Body of pancreas (tissue), 4 donors: ENCODE data around the gene GNRH2. TPM values are rescaled to one million over a fixed set of nuclear protein-coding genes. Genes with fewer than 3 reads are reported as not detected.

ENCODE experiments used
- ATAC-seq: fragments of 150-250 bp; one replicate; pipeline ENCODE4 v1.9.1; 2016
- DNase-seq, 4 donors: peaks; one replicate each; pipeline ENCODE4 v3.0.0-alpha.2; 2019
- H3K27ac ChIP-seq, 4 donors: fragments of 200-600 bp; sonication (generic); 1 replicate in 3 of 4; 2 replicates in 1 of 4; pipeline versions ENCODE4 v1.5.1 to v1.6.1; 2016 to 2019; ENCODE audit warnings: mild to moderate bottlenecking in 1 of 4, mixed read lengths in 1 of 4, moderate library complexity in 1 of 4
- H3K27me3 ChIP-seq, 2 donors: fragments of 200-600 bp; sonication (generic); one replicate each; pipeline ENCODE4 v1.6.0; 2016; ENCODE audit warnings: mild to moderate bottlenecking in 1 of 2
- H3K36me3 ChIP-seq, 2 donors: fragments of 200-600 bp; sonication (generic); replicated peaks in 1 of 2; 2 replicates each; pipeline ENCODE4 v1.5.1; 2016; ENCODE audit warnings: low read depth in 2 of 2; ENCODE audit not compliant: insufficient read depth in 1 of 2
- H3K4me1 ChIP-seq: fragments of 200-600 bp; sonication (generic); one replicate; pipeline ENCODE4 v1.6.0; 2016
- H3K4me3 ChIP-seq, 2 donors: fragments of 200-600 bp; sonication (generic); 1 replicate in 1 of 2; 2 replicates in 1 of 2; pipeline ENCODE4 v1.5.1; 2016 to 2019
- H3K9me3 ChIP-seq, 3 donors: fragments of 200-600 bp; sonication (generic); 1 replicate in 2 of 3; 2 replicates in 1 of 3; pipeline ENCODE4 v1.5.1; 2016
- CTCF ChIP-seq, 7 experiments: fragments of 450-650 bp in 4 of 7; fragments of 200-600 bp in 3 of 7; sonication (generic) in 3 of 7; IDR thresholded peaks; one replicate each; pipeline ENCODE4 v1.5.1; 2016 to 2019; ENCODE audit warnings: antibody characterized with exemption in 7 of 7
- POLR2A ChIP-seq, 3 donors: fragments of 450-650 bp; IDR thresholded peaks; one replicate each; pipeline ENCODE4 v1.6.1; 2016; ENCODE audit warnings: antibody characterized with exemption in 3 of 3, mild to moderate bottlenecking in 2 of 3
- WGBS, 2 donors: methylation state at CpG; one replicate each; pipeline ENCODE4 v1.1.5; 2017; 5-methylcytosine and 5-hydroxymethylcytosine counted together
- intact Hi-C: fragments of 100-400 bp; cut with DNase I; formaldehyde crosslinking; loops from one replicate; pipeline ENCODE4 v1.15.1; 2023
- total RNA-seq, 2 donors: library from RNA; depleted of rRNA; stranded (reverse); fragments of >200 nt; gene quantifications; one replicate each; pipeline ENCODE4 v1.1.0, GENCODE V29; 2016

Gene GNRH2
- total RNA-seq, 2 donors from 2014 or later: not detected

- intact Hi-C loops: no loop called here
- Histone ChIP-seq H3K36me3 (no peaks in the 10 kb centered on the region), H3K4me1 (peaks cover 10% of the 10 kb centered on the region), H3K9me3 (no peaks in the 10 kb centered on the region), H3K27ac (no peak overlapping the region), H3K4me3 (no peak overlapping the region), H3K27me3 (no peaks in the 10 kb centered on the region)
- 6 to 46% methylated on average over 7 to 57 of the region's 71 CpGs for WGBS, 2 donors
- ATAC-seq: peak; percentile 30
- peak in 1 of 4 donors; percentile 24 for DNase-seq
- no peak for TF ChIP-seq POLR2A (IDR thresholded peaks at IDR 0.05)
- TF ChIP-seq CTCF (IDR thresholded peaks at IDR 0.05): no peak
Observed at GRCh38 chr20:3082306-3082951, 39.0 kb downstream of the GNRH2 start.

DNA sequence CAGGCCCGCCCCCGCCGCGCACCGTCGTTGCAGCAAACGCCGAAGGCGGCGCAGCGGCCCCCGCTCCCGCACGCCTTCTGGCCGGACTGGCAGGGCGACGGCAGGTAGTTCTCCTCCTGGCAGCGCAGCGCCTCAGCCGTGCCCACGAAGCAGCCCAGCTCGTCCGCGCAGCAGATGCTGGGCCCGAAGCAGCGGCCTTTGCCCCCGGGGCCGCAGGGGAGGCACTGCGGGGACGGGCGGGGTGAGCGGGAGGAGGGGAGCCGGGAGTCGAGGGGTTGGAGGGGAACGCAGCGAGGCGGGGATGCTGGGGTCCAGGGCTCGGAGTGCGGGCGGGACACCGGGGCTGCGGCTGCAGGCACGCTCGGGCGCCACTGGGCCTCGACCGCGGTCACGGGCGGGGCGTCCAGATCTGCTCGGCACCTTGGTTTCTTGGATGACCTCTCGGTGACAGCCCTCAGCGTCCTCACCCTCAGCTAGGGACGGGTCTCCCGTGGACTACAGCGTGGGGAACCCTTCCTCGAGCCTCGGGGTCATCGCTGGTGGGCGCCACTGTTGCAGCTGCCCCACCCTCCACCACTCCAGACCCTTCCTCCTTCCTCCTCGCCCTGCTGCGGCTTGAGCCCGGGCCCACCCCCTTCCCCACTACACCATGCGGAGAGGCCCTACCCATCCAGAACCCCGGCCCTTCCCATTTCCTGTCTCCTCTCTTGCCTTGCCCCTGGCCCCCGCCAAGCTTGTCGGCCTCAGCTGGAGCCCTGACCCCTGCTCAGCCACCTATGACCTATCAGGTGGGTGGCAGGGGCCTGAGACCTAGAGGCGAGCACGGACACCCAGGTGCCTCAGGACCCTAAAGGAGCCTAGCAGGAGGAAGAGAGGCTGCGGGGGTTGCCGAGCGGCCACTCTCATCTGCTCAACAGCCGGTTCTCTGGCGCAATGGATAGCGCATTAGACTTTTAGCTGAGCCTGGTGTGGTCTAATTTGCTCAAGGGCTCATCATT, 39.8 kb downstream of the GNRH2 start:
- TF ChIP-seq POLR2A (IDR thresholded peaks at IDR 0.05): no peak
- TF ChIP-seq CTCF (IDR thresholded peaks at IDR 0.05): no peak
- Histone ChIP-seq H3K27me3 (no peaks in the 10 kb centered on the region), H3K27ac (no peak overlapping the region), H3K4me1 (peaks cover 10% of the 10 kb centered on the region), H3K36me3 (no peaks in the 10 kb centered on the region), H3K4me3 (no peak overlapping the region), H3K9me3 (no peaks in the 10 kb centered on the region)
- ATAC-seq: no peak
- 21 to 47% methylated on average over 13 to 67 of the region's 76 CpGs for WGBS, 2 donors
- no peak for DNase-seq
- intact Hi-C loops: no loop called here

GRCh38 chr20:3084283-3084985, 41.0 kb downstream of the GNRH2 start, which contains the start of gene AVP:
TSS of gene AVP (minus strand) at chr20:3084724. CDS start at chr20:3084674, 50 bp downstream.
- no peak within 1 kb of the TSS for H3K4me3 ChIP-seq
- DNase-seq (no peak), ATAC-seq (no peak)
- intact Hi-C loops: no loop called here
- H3K27ac ChIP-seq: no peak within 1 kb of the TSS
- TF ChIP-seq POLR2A (IDR thresholded peaks at IDR 0.05): no peak
- TF ChIP-seq CTCF (IDR thresholded peaks at IDR 0.05): no peak
- H3K4me1 ChIP-seq: peaks cover 10% of the 10 kb centered on the region
- H3K36me3 ChIP-seq: no peaks in the 10 kb centered on the region
- H3K9me3 ChIP-seq: no peaks in the 10 kb centered on the region
- WGBS, 2 donors: 77 to 85% methylated on average over 15 to 20 of the region's 28 CpGs
- no peaks in the 10 kb centered on the region for H3K27me3 ChIP-seq

DNA sequence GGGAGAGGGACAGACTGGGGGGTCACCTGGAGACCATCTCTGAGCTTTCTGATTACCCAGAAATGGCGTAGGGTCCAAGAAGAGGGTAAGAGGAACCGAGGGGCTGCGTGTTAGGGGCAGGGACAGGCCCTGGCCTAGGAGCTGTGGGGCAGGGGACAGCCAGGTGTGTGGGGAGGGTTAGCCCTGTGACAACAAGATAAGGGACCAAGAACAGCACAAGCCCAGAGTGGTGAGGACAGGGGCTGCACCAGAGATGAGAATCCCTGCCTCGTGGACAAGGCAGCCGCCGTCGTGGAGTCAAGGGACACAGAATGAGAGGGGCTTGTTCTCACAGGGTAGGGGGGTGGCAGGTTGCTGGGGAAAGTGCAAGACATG, 41.6 kb downstream of the GNRH2 start:
- intact Hi-C loops: no loop called here
- ATAC-seq: no peak
- WGBS, 2 donors: 82 to 93% methylated on average over 7 of the region's 7 CpGs
- Histone ChIP-seq H3K27me3 (no peaks in the 10 kb centered on the region), H3K4me3 (no peak overlapping the region), H3K27ac (no peak overlapping the region), H3K9me3 (no peaks in the 10 kb centered on the region), H3K36me3 (no peaks in the 10 kb centered on the region), H3K4me1 (peaks cover 10% of the 10 kb centered on the region)
- no peak for DNase-seq
- no peak for TF ChIP-seq POLR2A (IDR thresholded peaks at IDR 0.05)
- TF ChIP-seq CTCF (IDR thresholded peaks at IDR 0.05): no peak
